Right lobe of liver (tissue), 6 donors: Measurements from ENCODE around the gene MCC. TPM values are rescaled to one million over a fixed set of nuclear protein-coding genes. Genes with fewer than 3 reads are reported as not detected.
A peak's percentile ranks its signal among the peaks of the same experiment; 100 is the strongest.

Experiments
- ATAC-seq, 4 donors: fragments of 200-7000 bp; cut with Tn5 transposase; one replicate each; pipeline ENCODE4 v1.9.1; 2020; ENCODE audit warnings: mild to moderate bottlenecking in 4 of 4, moderate library complexity in 4 of 4
- DNase-seq, 3 donors: peaks; one replicate each; pipeline ENCODE4 v3.0.0-alpha.2; 2020
- H3K27ac ChIP-seq, 3 donors: fragments of 200-600 bp; one replicate each; pipeline ENCODE4 v1.8.0; 2022
- H3K27me3 ChIP-seq, 2 donors: fragments of 200-600 bp; one replicate each; pipeline ENCODE4 v1.8.0; 2022
- H3K36me3 ChIP-seq, 4 donors: fragments of 200-600 bp; sonication (generic) in 1 of 4; one replicate each; pipeline versions ENCODE4 v1.5.1 to v1.8.0; 2017 to 2022; ENCODE audit warnings: control low read depth in 1 of 4
- H3K4me1 ChIP-seq, 4 donors: fragments of 200-600 bp; sonication (generic) in 1 of 4; one replicate each; pipeline versions ENCODE4 v1.5.1 to v1.8.0; 2017 to 2022; ENCODE audit warnings: control low read depth in 1 of 4
- H3K4me3 ChIP-seq, 3 donors: fragments of 200-600 bp; one replicate each; pipeline ENCODE4 v1.8.0; 2022
- H3K9me3 ChIP-seq, 4 donors: fragments of 200-600 bp; sonication (generic) in 1 of 4; one replicate each; pipeline versions ENCODE4 v1.5.1 to v1.8.0; 2017 to 2022; ENCODE audit warnings: control low read depth in 1 of 4
- POLR2A ChIP-seq: fragments of 450-650 bp; IDR thresholded peaks from one replicate; pipeline ENCODE4 v1.6.1; 2017; ENCODE audit warnings: antibody characterized with exemption, mild to moderate bottlenecking
- WGBS: methylation state at CpG from one replicate; pipeline ENCODE4 v1.1.6; 2018; ENCODE audit warnings: low coverage, low lambda C conversion rate; ENCODE audit not compliant: insufficient coverage; ENCODE audit errors: missing lambda C conversion rate; 5-methylcytosine and 5-hydroxymethylcytosine counted together
- intact Hi-C, 2 donors: fragments of 100-400 bp; cut with DNase I; formaldehyde crosslinking; loops; one replicate each; pipeline versions ENCODE4 v1.11.2 to v1.14.1; 2022
- total RNA-seq, 6 experiments: library from RNA; depleted of rRNA in 2 of 6; stranded (reverse); fragments of >200 nt in 2 of 6; fragmentation: NEBNext Ultra II Directional in 3 of 6; extraction: Animal tissue kit (Norgen Biotek cat#: 25700) in 3 of 6; gene quantifications; one replicate each; pipeline versions ENCODE4 v1.1.0 to v1.2.4, GENCODE V29; 2016 to 2023
- TF ChIP-seq, protein P1 (sequence below), 4 donors: fragments of 200-600 bp in 3 of 4; fragments of 450-650 bp in 1 of 4; IDR thresholded peaks; one replicate each; pipeline versions ENCODE4 v1.5.1 to v1.8.0; 2016 to 2022; ENCODE audit warnings: antibody characterized with exemption in 4 of 4, mild to moderate bottlenecking in 2 of 4
- donor health status: DM: no; HTN: yes; CAD: no.
- donor health status: DM: no; HTN: no; CAD: no.
- donor health status: DM: no; HTN: no; CAD: no.
- donor health status: DM: no; HTN: yes; CAD: no.
- donor health status: DM: no; HTN: yes; CAD: no.

Gene MCC
- total RNA-seq, 6 experiments from 2014 or later: 23.1 to 35.2 (median 26.1) TPM

DNA sequence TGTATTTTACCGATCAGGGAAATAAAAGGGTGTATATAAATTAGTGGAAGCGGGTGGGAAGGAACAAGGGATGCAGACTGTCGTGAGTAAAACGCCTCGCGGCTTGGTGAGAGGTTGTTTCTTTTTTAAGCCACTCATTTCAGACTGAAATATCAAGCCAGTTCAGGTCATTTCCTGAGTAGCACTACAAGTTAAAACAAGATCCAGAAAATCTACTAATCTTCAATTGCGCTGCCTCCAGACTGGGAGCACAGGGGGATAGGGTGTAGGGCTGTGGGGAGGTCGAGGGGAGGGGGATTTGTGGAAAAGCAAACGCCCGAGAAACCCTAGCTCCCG is 194.3 kb downstream of the MCC start:
- Histone ChIP-seq H3K27ac (peak overlapping the region; percentile 75 to 91 (median 78)), H3K36me3 (no peaks in the 10 kb centered on the region), H3K27me3 (no peaks in the 10 kb centered on the region), H3K4me1 (peaks cover 0 to 22% (median 0%) of the 10 kb centered on the region in 4 donors), H3K4me3 (peak overlapping the region; percentile 58 to 76 (median 60)), H3K9me3 (no peaks in the 10 kb centered on the region)
- peak; percentile 3 to 34 (median 16) for ATAC-seq
- WGBS: 0% methylated on average over 11 of the region's 11 CpGs
- no peak for TF ChIP-seq POLR2A
- TF ChIP-seq, protein P1, sequence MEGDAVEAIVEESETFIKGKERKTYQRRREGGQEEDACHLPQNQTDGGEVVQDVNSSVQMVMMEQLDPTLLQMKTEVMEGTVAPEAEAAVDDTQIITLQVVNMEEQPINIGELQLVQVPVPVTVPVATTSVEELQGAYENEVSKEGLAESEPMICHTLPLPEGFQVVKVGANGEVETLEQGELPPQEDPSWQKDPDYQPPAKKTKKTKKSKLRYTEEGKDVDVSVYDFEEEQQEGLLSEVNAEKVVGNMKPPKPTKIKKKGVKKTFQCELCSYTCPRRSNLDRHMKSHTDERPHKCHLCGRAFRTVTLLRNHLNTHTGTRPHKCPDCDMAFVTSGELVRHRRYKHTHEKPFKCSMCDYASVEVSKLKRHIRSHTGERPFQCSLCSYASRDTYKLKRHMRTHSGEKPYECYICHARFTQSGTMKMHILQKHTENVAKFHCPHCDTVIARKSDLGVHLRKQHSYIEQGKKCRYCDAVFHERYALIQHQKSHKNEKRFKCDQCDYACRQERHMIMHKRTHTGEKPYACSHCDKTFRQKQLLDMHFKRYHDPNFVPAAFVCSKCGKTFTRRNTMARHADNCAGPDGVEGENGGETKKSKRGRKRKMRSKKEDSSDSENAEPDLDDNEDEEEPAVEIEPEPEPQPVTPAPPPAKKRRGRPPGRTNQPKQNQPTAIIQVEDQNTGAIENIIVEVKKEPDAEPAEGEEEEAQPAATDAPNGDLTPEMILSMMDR (IDR thresholded peaks at IDR 0.05): no peak
- no peak for DNase-seq
- intact Hi-C loops: no loop called here

DNA sequence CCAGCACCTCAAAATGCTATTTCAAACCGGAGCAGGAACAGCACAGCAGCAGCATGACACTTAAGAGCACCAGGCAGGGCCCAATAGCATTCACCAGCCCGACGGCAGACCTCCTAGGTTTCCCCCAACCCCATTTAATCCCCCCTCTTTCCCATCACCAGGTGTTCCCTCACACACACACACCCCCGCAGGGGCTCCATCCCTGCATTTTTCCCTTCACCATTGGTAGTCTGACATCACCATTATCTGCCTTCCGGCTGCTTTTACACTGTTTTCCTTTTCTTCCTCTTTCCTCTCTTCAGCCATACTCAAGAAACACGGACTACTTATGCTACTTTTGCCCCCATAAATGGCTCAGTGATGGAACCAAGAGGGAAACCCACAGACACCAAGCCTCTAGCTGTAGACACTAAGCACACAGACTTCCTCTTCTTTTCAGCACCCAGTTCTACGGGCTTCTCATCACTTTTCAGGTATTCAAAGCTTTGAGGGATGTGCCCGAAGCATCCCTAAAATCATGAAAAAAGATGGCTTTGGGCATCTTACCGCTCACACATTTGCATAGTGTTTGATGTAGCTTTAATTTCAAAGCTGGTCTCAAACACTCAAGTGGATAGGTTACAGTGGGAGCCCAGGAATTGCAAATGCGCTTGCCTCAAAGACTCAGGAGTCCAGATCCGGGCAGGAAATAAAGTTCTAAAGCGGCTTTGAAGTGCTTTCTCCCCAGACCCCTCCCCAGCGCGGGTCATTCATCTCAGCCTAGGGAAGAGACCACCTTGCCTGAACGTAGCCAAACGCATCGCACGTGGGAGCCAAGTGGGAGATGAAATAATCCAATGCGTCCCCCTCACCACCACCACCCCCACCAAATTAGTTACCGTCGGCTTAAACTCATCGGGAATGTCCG is 194.9 kb downstream of the MCC start:
- no peak for TF ChIP-seq POLR2A
- TF ChIP-seq, protein P1 (IDR thresholded peaks at IDR 0.05): no peak
- no peaks in the 10 kb centered on the region for H3K27me3 ChIP-seq
- under 1% methylated on average over 21 of the region's 23 CpGs for WGBS
- ATAC-seq (peak; percentile 2 to 10 (median 8)), DNase-seq (peak in 1 of 3 donors; percentile 20)
- no peaks in the 10 kb centered on the region for H3K9me3 ChIP-seq
- peak overlapping the region in 2 of 3 donors; percentile 78 to 91 for H3K27ac ChIP-seq
- peak overlapping the region; percentile 58 to 76 (median 60) for H3K4me3 ChIP-seq
- no peaks in the 10 kb centered on the region for H3K36me3 ChIP-seq
- peaks cover 0 to 22% (median 0%) of the 10 kb centered on the region in 4 donors for H3K4me1 ChIP-seq
- intact Hi-C loops: no loop called here

GRCh38 chr5:113292462-113292861 is 195.8 kb downstream of the MCC start:
- no peak for DNase-seq
- peaks cover 0 to 22% (median 0%) of the 10 kb centered on the region in 4 donors for H3K4me1 ChIP-seq
- 8% methylated on average over 3 of the region's 3 CpGs for WGBS
- H3K9me3 ChIP-seq: no peaks in the 10 kb centered on the region
- H3K4me3 ChIP-seq: peak overlapping the region; percentile 58 to 76 (median 60)
- peak in 1 of 4 donors; percentile 10 for ATAC-seq
- no peak overlapping the region for H3K27ac ChIP-seq
- no peaks in the 10 kb centered on the region for H3K36me3 ChIP-seq
- no peaks in the 10 kb centered on the region for H3K27me3 ChIP-seq
- intact Hi-C loops: no loop called here
- TF ChIP-seq, protein P1 (IDR thresholded peaks at IDR 0.05): no peak
- TF ChIP-seq POLR2A: no peak

- DNase-seq: no peak
- intact Hi-C loops: no loop called here
- no peak overlapping the region for H3K4me3 ChIP-seq
- H3K9me3 ChIP-seq: no peaks in the 10 kb centered on the region
- no peak overlapping the region for H3K27ac ChIP-seq
- H3K36me3 ChIP-seq: no peaks in the 10 kb centered on the region
- 70% methylated on average over 2 of the region's 3 CpGs for WGBS
- TF ChIP-seq, protein P1 (IDR thresholded peaks at IDR 0.05): no peak
- no peak for ATAC-seq
- H3K27me3 ChIP-seq: no peaks in the 10 kb centered on the region
- H3K4me1 ChIP-seq: peaks cover 0 to 15% (median 4%) of the 10 kb centered on the region in 4 donors
Observed at GRCh38 chr5:113283558-113283957, 204.7 kb downstream of the MCC start.
